Vagina (tissue), 2 donors: ENCODE measurements around the gene ST6GALNAC3. TPM values are rescaled to one million over a fixed set of nuclear protein-coding genes. Genes with fewer than 3 reads are reported as not detected.

Experiments
- DNase-seq, 2 donors: peaks; one replicate each; pipeline ENCODE4 v3.0.0-alpha.2; 2017; ENCODE audit errors: extremely low spot score in 2 of 2
- H3K27ac ChIP-seq: fragments of 200-600 bp; sonication (generic); one replicate; pipeline ENCODE4 v1.5.1; 2019
- H3K27me3 ChIP-seq: fragments of 200-600 bp; sonication (generic); one replicate; pipeline ENCODE4 v1.5.1; 2019
- H3K36me3 ChIP-seq, 2 donors: fragments of 200-600 bp; sonication (generic); one replicate each; pipeline ENCODE4 v1.5.1; 2017 to 2019
- H3K4me1 ChIP-seq: fragments of 200-600 bp; sonication (generic); one replicate; pipeline ENCODE4 v1.5.1; 2019
- H3K4me3 ChIP-seq, 2 donors: fragments of 200-600 bp; sonication (generic); 1 replicate in 1 of 2; 2 replicates in 1 of 2; pipeline ENCODE4 v1.5.1; 2016 to 2019
- H3K9me3 ChIP-seq: fragments of 200-600 bp; sonication (generic); one replicate; pipeline ENCODE4 v1.5.1; 2019
- CTCF ChIP-seq, 3 experiments: fragments of 450-650 bp in 2 of 3; fragments of 200-600 bp in 1 of 3; sonication (generic) in 1 of 3; IDR thresholded peaks; one replicate each; pipeline ENCODE4 v1.5.1; 2017 to 2019; ENCODE audit warnings: antibody characterized with exemption in 3 of 3, mild to moderate bottlenecking in 2 of 3, moderate library complexity in 2 of 3
- POLR2A ChIP-seq, 2 donors: fragments of 450-650 bp; IDR thresholded peaks; one replicate each; pipeline ENCODE4 v1.6.1; 2017; ENCODE audit warnings: antibody characterized with exemption in 2 of 2, mild to moderate bottlenecking in 2 of 2, moderate library complexity in 2 of 2
- POLR2AphosphoS5 ChIP-seq, 2 donors: sonication (generic); formaldehyde crosslinking; IDR thresholded peaks; one replicate each; pipeline ENCODE4 v1.9.0; 2017; ENCODE audit warnings: antibody characterized with exemption in 2 of 2, mild to moderate bottlenecking in 2 of 2, low read depth in 1 of 2; ENCODE audit not compliant: insufficient read depth in 1 of 2
- intact Hi-C: fragments of 100-400 bp; cut with DNase I; formaldehyde crosslinking; loops from one replicate; pipeline ENCODE4 v1.15.1; 2023
- total RNA-seq: library from RNA; depleted of rRNA; stranded (reverse); fragments of >200 nt; gene quantifications from one replicate; pipeline ENCODE4 v1.2.3, GENCODE V29; 2016

The ST6GALNAC3 gene
- total RNA-seq, 1 donor from 2014 or later = 21.1 TPM

GRCh38 chr1:76160225-76160624 is 85.7 kb downstream of the ST6GALNAC3 start:
- H3K36me3 ChIP-seq = no peaks in the 10 kb centered on the region
- H3K27ac ChIP-seq = no peak overlapping the region
- H3K27me3 ChIP-seq = no peaks in the 10 kb centered on the region
- H3K9me3 ChIP-seq = no peaks in the 10 kb centered on the region
- H3K4me1 ChIP-seq = no peaks in the 10 kb centered on the region
- TF ChIP-seq POLR2AphosphoS5 (IDR thresholded peaks at IDR 0.05; ENCODE audit: insufficient read depth in 1 of 2, low read depth in 1 of 2) (no peak), POLR2A (IDR thresholded peaks at IDR 0.05) (no peak), CTCF (IDR thresholded peaks at IDR 0.05) (no peak)
- intact Hi-C loops = no loop called here
- no peak overlapping the region for H3K4me3 ChIP-seq
- DNase-seq = no peak

- Histone ChIP-seq H3K27ac (no peak overlapping the region), H3K4me3 (no peak overlapping the region)
Measured at GRCh38 chr1:76161451-76161850, 86.9 kb downstream of the ST6GALNAC3 start.

GRCh38 chr1:76162254-76162653 is 87.7 kb downstream of the ST6GALNAC3 start:
- intact Hi-C loops = no loop called here
- TF ChIP-seq POLR2AphosphoS5 (IDR thresholded peaks at IDR 0.05; ENCODE audit: insufficient read depth in 1 of 2, low read depth in 1 of 2) = no peak
- no peak for TF ChIP-seq POLR2A (IDR thresholded peaks at IDR 0.05)
- no peak for TF ChIP-seq CTCF (IDR thresholded peaks at IDR 0.05)
- DNase-seq = no peak
- Histone ChIP-seq H3K27me3 (no peaks in the 10 kb centered on the region), H3K4me3 (no peak overlapping the region), H3K4me1 (no peaks in the 10 kb centered on the region), H3K36me3 (no peaks in the 10 kb centered on the region), H3K9me3 (no peaks in the 10 kb centered on the region), H3K27ac (no peak overlapping the region)

More at GRCh38 chr1:76161451-76161850, 86.9 kb downstream of the ST6GALNAC3 start:
- DNase-seq = no peak
- Histone ChIP-seq H3K9me3 (no peaks in the 10 kb centered on the region), H3K4me1 (no peaks in the 10 kb centered on the region), H3K36me3 (no peaks in the 10 kb centered on the region), H3K27me3 (no peaks in the 10 kb centered on the region)
- intact Hi-C loops = no loop called here
- TF ChIP-seq POLR2A (IDR thresholded peaks at IDR 0.05) (no peak), CTCF (IDR thresholded peaks at IDR 0.05) (no peak), POLR2AphosphoS5 (IDR thresholded peaks at IDR 0.05; ENCODE audit: insufficient read depth in 1 of 2, low read depth in 1 of 2) (no peak)

- H3K4me3 ChIP-seq = no peak overlapping the region
- H3K36me3 ChIP-seq = no peaks in the 10 kb centered on the region
- no peak for DNase-seq
- no peaks in the 10 kb centered on the region for H3K9me3 ChIP-seq
- TF ChIP-seq POLR2A (IDR thresholded peaks at IDR 0.05) = no peak
- TF ChIP-seq CTCF (IDR thresholded peaks at IDR 0.05) = no peak
- TF ChIP-seq POLR2AphosphoS5 (IDR thresholded peaks at IDR 0.05; ENCODE audit: insufficient read depth in 1 of 2, low read depth in 1 of 2) = no peak
- H3K27ac ChIP-seq = no peak overlapping the region
- intact Hi-C loops = no loop called here
- H3K4me1 ChIP-seq = no peaks in the 10 kb centered on the region
- H3K27me3 ChIP-seq = no peaks in the 10 kb centered on the region
Measured at GRCh38 chr1:76164165-76164564, 89.6 kb downstream of the ST6GALNAC3 start.

DNA sequence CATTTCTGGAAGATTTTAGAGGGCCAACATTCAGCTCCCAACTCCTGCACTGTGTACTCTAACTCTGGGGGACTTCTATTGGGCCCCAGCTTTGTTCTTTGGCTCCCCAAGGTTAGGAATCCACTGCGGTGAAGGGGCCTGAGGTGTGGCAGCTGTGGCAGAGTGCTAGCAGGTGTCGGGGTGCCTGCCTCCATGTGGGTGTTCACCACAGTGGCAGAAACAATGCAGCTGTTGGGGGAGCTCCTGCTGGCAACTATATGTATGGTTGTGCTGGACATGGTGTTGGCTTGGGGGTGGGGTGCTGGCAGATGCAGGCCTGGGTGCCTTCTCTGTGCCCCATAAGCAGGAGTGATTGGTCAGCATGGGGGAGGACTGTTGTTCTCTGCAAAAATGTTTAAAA is 95.5 kb downstream of the ST6GALNAC3 start:
- TF ChIP-seq POLR2AphosphoS5 (IDR thresholded peaks at IDR 0.05; ENCODE audit: insufficient read depth in 1 of 2, low read depth in 1 of 2) = no peak
- H3K4me1 ChIP-seq = no peaks in the 10 kb centered on the region
- no peak overlapping the region for H3K27ac ChIP-seq
- intact Hi-C loops = no loop called here
- H3K9me3 ChIP-seq = no peaks in the 10 kb centered on the region
- DNase-seq = no peak
- no peaks in the 10 kb centered on the region for H3K36me3 ChIP-seq
- H3K4me3 ChIP-seq = no peak overlapping the region
- no peaks in the 10 kb centered on the region for H3K27me3 ChIP-seq
